ENCODE results near the gene SIGLEC6.
A peak's percentile ranks its signal among the peaks of the same experiment; 100 is the strongest.

Gene SIGLEC6

GRCh38 chr19:51531349-51532315, at the start of gene SIGLEC6:
Gene SIGLEC6, minus strand, starts transcription at chr19:51531670. Its CDS starts 22 bp downstream, at chr19:51531648.
- no peak for DNase-seq (ENCODE audit: low read depth in 3 of 3, low spot score in 1 of 3)

- no peak for DNase-seq (ENCODE audit: low read depth in 3 of 3, low spot score in 1 of 3)
Measured at GRCh38 chr19:51576850-51577249, 45.4 kb upstream of the SIGLEC6 start.

GRCh38 chr19:51573331-51573730, 41.9 kb upstream of the SIGLEC6 start:
- no peak for DNase-seq (ENCODE audit: low read depth in 3 of 3, low spot score in 1 of 3)

DNA sequence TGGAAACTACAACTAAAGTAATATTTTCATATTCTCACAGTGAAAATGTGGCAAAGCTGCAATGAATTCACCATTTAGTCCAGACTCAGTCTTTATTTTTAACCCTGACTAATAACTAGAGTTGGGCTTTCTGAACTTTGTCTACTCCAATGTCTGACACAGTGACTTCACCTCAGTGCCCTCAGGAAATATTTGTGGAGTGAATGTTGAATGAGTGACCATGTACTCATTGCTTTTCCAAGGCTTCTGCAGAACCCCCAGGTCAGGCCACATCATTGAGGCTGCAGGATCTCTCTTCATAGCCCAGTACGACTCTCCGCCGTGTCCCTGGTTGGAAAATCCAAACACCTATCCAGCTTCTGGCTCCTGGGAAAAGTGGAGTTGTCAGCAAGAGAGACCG, 41.4 kb upstream of the SIGLEC6 start:
- no peak for DNase-seq (ENCODE audit: low read depth in 3 of 3, low spot score in 1 of 3)

DNA sequence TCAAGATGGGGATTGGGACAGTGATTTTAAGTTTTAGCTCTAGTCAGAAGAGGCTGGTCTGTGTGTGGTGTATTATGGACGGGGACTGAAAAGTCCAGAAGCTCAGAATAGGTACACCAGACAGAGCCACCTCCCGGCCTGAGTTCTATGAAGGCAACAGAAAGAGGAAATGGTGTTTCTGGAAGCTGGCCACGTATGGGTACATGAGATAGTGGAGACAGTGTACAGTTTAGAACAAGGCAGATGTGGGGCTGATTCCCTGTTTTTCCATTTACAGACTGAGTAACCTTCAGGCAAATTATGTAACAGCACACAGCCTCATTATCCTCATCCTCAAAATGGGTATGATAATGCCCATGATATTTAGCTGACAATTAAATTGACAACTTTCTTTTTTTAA, 40.9 kb upstream of the SIGLEC6 start:
- no peak for DNase-seq (ENCODE audit: low read depth in 3 of 3, low spot score in 1 of 3)

- no peak for DNase-seq (ENCODE audit: low read depth in 3 of 3, low spot score in 1 of 3)
Measured at GRCh38 chr19:51571599-51571998, 40.1 kb upstream of the SIGLEC6 start.

DNA sequence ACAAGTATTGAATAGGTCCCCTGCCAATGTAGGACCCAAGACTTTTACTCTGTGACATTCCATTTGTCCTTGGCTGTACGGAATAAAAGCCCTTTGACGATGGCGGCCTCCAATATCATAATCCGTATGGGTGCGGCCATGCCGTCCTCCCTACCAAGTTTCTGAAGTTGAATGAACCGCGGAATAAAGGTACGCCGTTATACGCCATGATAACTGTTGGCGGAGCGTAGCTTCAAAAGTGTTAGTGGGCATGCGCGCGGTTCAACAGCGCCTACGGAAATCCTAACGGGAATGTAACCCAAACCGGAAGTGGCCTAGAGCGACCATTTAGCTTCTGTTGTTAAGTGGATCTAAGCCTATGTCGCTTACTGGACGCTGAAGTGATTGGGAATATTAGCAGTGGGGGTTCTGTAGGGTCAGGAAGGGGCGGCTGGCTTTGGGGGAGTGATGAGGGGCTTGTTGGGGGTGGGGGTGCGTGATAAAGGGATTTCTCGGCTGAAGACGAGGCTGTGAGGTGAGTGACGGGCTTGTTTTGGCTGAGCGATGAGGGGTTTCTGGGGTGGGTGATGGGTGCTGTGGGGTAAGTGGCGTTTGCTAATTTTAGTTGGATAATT, 39.6 kb upstream of the SIGLEC6 start, which contains the start of gene ZNF175:
TSS of gene ZNF175 (plus strand) at position 322 of the 614 bp plus-strand sequence. CDS start 2,047 bp downstream, outside the sequence.
- DNase-seq (ENCODE audit: low read depth in 3 of 3, low spot score in 1 of 3) = peak; percentile 57 to 80 (median 80)

DNA sequence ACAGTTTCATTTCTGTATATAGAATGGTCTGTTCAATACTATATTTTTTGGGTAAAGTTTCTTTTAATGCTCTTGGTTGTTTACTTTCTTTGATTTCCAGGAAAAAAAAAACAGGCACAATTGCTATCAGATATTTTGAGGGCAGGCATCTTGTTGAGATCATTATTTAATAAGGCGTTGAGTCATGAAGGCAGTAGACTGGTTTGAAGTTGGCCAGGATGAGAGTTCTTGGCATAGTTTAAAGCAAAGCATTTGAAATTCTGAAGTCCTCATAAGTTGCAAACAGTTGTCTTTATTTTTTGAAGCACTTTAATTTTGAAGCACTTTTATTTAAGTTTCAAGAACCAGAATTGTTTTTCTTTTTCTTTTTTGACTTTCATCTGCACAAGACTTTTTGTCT, 37.0 kb upstream of the SIGLEC6 start:
- DNase-seq (ENCODE audit: low read depth in 3 of 3, low spot score in 1 of 3) = no peak

GRCh38 chr19:51567583-51567982, 36.1 kb upstream of the SIGLEC6 start:
- no peak for DNase-seq (ENCODE audit: low read depth in 3 of 3, low spot score in 1 of 3)

DNA sequence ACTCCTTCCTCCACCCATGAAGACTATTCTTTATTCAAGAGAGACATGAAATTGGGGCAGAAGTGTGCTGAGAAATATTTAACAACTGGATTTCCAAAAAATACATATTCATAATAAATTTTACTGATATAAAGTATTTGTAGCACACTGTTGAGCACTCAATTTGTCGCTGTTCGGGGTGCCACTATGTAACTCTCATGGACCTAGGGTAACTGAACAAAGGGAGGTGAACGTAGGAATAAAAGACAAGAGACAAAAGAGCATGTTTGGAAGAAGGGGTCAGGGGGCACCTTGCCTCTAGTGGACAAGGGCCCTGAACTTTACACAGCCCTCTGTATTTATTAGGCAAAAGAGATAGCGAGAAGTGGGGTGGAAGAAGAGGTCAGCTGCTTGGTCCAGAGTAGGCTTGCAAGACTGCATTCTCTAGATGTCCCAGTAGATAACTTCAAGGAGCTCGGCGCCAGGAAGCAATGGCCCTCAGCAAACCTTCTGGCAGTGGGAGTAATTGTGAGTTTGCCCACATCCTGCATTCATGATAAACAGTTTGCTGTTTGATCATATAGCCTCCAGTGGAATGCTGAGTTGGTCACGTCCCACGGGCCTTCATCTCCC, 35.1 kb upstream of the SIGLEC6 start:
- no peak for DNase-seq (ENCODE audit: low read depth in 3 of 3, low spot score in 1 of 3)

GRCh38 chr19:51565583-51565982, 34.1 kb upstream of the SIGLEC6 start:
- no peak for DNase-seq (ENCODE audit: low read depth in 3 of 3, low spot score in 1 of 3)

DNA sequence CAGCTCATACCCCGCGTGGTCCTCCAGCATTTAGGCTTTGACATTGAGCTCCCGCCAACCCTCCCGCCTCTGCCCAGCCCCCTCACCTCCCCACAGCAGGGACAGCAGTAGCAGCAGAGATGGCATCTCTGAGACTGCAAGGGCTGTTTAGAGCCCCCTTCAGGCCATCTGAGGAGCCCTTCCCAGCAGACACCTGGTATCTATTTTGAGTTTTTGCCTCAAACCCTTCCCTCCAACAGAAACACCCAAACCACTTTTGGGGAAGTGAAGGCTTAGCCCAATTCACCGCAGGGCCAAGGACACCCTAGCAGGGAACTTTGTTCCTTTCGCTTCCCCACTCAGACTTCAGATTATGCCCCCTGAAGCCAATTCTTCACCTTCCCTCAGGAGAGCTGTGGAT, 33.3 kb upstream of the SIGLEC6 start:
- DNase-seq (ENCODE audit: low read depth in 3 of 3, low spot score in 1 of 3) = no peak

DNA sequence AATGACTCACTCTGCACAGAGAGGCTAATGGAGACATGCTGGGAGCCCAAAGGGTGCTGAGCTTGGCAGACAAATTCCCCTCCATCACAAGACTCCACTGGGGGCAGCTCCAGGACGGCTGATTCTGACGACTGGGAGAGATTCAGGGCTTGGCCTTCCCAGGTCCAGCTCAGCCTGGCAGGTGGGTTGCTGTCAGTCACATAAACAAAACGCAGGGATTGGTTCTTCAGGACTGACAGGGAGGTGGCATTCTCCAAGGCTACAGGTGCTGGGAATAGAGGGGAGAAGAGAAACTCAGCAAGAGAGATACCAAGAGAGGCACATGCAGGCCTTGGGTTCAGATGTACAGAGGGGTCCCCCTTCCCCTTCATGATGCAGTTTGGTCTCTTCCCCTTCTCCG, 28.9 kb upstream of the SIGLEC6 start:
- DNase-seq (ENCODE audit: low read depth in 3 of 3, low spot score in 1 of 3) = no peak

GRCh38 chr19:51559240-51559639, 27.8 kb upstream of the SIGLEC6 start:
- no peak for DNase-seq (ENCODE audit: low read depth in 3 of 3, low spot score in 1 of 3)

- peak in 1 of 3 donors; percentile 10 for DNase-seq (ENCODE audit: low read depth in 3 of 3, low spot score in 1 of 3)
Measured at GRCh38 chr19:51552996-51553725, 21.7 kb upstream of the SIGLEC6 start.

- DNase-seq (ENCODE audit: low read depth in 3 of 3, low spot score in 1 of 3) = no peak
Measured at GRCh38 chr19:51552608-51552995, 21.1 kb upstream of the SIGLEC6 start.

DNA sequence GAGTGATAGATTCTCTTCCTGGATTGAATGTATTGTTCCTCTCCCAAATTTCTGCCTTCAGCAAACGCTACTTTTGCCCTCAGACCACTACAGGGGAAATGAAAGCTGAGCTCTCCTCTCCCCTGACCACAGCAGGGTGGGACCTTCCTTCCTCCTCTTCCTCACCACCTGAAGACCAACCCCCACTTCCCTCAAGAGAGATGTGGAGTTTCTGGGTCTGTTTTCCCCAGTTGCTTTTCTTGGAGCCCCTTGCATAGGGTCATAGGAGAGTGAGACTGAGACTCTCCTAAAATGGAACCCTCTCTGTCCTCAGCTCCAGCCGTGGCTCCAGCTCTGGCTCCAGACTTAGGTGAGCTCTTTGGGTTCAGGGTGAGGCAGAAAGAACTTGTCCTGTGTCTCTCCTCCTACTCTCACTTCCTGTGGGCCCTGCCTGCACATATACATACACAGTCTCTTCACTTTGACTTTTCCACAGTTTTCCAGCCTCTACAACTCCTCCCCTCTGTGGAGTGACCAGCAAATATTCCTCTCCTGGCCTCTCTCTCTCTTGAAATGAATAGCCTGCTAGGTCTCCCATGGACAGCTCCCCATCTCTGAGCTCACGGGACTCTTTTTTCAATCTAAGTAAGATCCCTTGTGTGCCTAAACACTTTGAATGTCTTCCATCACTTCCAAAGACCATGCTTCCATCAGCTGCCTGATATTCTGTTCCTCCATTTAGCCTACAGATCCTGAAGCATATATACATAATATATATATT, 20.4 kb upstream of the SIGLEC6 start:
- no peak for DNase-seq (ENCODE audit: low read depth in 3 of 3, low spot score in 1 of 3)

DNA sequence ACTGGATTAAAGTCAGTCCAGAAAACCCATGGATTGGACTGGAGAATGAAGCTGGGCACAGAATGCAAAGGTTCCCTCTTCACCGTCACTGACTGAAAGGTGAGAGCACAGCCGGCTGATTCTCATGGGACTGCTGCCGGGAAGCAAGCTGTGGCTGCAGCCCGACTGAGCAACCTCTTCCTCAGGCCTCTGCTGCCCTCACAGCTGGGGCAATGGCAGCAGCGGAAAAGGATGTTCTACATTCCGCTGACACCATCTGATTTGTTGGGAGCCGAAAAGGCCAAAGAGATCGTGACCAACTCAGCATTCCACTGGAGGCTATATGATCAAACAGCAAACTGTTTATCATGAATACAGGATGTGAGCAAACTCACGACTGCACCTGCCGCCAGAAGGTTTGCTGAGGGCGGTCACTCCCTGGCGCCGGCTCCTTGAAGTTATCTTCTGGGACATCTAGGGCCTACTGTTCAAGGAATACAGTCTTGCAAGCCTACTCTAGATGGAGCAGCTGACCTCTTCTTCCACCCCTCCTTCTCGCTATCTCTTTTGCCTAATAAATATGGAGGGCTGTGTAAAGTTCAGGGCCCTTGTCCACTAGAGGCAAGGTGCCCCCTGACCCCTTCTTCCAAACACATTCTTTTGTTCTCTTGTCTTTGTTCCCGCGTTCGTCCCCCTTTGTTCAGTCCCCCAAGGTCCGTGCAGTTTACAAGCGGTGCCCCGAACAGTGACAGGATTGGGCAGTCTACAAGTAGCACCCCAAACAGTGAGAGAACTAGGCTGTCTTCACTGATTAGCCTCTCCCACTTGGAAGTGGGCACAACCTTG, 19.6 kb upstream of the SIGLEC6 start:
- no peak for DNase-seq (ENCODE audit: low read depth in 3 of 3, low spot score in 1 of 3)

DNA sequence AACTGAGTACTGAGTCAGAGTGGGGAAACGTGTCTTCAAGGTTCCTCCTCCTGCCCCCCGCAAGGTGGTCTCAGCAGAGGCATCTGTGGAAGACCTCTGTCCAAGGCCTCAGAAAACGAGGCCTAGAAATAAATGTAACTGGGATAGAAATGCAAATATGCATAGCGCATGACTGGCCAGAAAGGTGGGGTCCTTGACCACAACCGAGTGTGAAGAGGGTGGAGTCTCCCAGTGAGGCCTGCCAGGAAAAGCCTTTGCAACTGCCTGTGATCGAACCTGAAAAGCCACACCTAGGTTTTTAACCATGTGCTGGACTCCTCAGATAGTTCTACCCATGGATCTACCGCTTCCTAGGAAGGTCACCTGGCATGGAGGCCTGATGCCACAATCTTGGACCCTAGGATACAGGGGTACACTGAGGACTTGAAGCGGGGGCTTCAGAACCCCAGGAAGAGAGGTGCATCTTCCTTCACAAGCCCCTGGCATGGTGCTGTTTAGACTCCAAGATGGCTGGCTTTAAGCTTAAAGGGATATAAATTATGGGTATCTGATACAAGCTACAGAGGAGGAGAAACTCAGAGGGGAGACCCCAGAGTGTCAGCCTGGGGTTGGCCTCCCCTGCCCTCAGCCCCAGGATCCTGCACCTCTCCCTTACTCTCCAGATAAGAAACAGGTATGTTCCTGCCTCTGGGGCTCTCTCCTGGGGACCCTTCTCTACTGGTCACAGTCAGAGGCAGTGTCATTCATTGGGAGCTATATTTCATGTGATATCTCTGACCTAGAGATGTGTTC, 18.3 kb upstream of the SIGLEC6 start:
- DNase-seq (ENCODE audit: low read depth in 3 of 3, low spot score in 1 of 3) = no peak
